Chondrocyte (in vitro differentiated cells): ENCODE measurements around the gene VPS4B. TPM values are rescaled to one million over a fixed set of nuclear protein-coding genes. Genes with fewer than 3 reads are reported as not detected.
"Not testable (repeated sequence)": the region's sequence is repeated elsewhere in the genome, so short reads cannot be mapped to it uniquely, and the experiment has no call there.

Source experiments
- DNase-seq: peaks from one replicate; pipeline ENCODE4 v3.0.0; 2021; ENCODE audit warnings: mixed read lengths, low spot score
- H3K27ac Mint-ChIP-seq: one replicate; pipeline ENCODE4 v1.8.0; 2021; ENCODE audit warnings: mild to moderate bottlenecking, moderate library complexity, mixed read lengths; ENCODE audit not compliant: unreplicated experiment
- H3K27me3 Mint-ChIP-seq: 2 replicates; pipeline ENCODE4 v1.8.0; 2021; ENCODE audit warnings: low read depth, mixed read lengths
- H3K36me3 Mint-ChIP-seq: 2 replicates; pipeline ENCODE4 v1.8.0; 2021; ENCODE audit warnings: low read depth, mixed read lengths
- H3K4me1 Mint-ChIP-seq: 2 replicates; pipeline ENCODE4 v1.8.0; 2021; ENCODE audit warnings: low read depth, mild to moderate bottlenecking, mixed read lengths
- H3K4me3 Mint-ChIP-seq: one replicate; pipeline ENCODE4 v1.8.0; 2021; ENCODE audit warnings: mild to moderate bottlenecking, moderate library complexity, mixed read lengths; ENCODE audit not compliant: unreplicated experiment
- H3K9me3 Mint-ChIP-seq: 2 replicates; pipeline ENCODE4 v1.8.0; 2021; ENCODE audit warnings: low read depth, mixed read lengths
- CTCF ChIP-seq: fragments of 200-600 bp; sonication (generic); IDR thresholded peaks from 2 replicates; pipeline ENCODE4 v1.5.0; 2021; ENCODE audit warnings: antibody characterized with exemption, mild to moderate bottlenecking, moderate library complexity
- total RNA-seq: library from RNA; stranded (reverse); gene quantifications from 3 replicates; pipeline ENCODE4 v1.2.1, GENCODE V29; 2021

Gene VPS4B
- total RNA-seq, 1 donor from 2014 or later, result 54.9 TPM

- peaks cover 15% of the 10 kb centered on the region for H3K27me3 Mint-ChIP-seq
- no peaks in the 10 kb centered on the region for H3K36me3 Mint-ChIP-seq
- no peak for TF ChIP-seq CTCF
- no peaks in the 10 kb centered on the region for H3K9me3 Mint-ChIP-seq
- DNase-seq, result no peak
- no peak overlapping the region for H3K4me3 Mint-ChIP-seq
- no peak overlapping the region for H3K27ac Mint-ChIP-seq
- H3K4me1 Mint-ChIP-seq, result no peaks in the 10 kb centered on the region
Measured at GRCh38 chr18:63464434-63464833, 42.2 kb upstream of the VPS4B start.

GRCh38 chr18:63460414-63460813 is 38.1 kb upstream of the VPS4B start:
- Mint-ChIP-seq H3K4me3 (no peak overlapping the region), H3K36me3 (no peaks in the 10 kb centered on the region), H3K9me3 (peaks cover 2% of the 10 kb centered on the region), H3K4me1 (peaks cover 3% of the 10 kb centered on the region), H3K27me3 (peaks cover 8% of the 10 kb centered on the region), H3K27ac (no peak overlapping the region)
- DNase-seq, result no peak
- TF ChIP-seq CTCF, result no peak

GRCh38 chr18:63457977-63458376 is 35.7 kb upstream of the VPS4B start:
- peaks cover 2% of the 10 kb centered on the region for H3K27me3 Mint-ChIP-seq
- TF ChIP-seq CTCF, result no peak
- H3K4me3 Mint-ChIP-seq, result no peak overlapping the region
- no peaks in the 10 kb centered on the region for H3K36me3 Mint-ChIP-seq
- H3K4me1 Mint-ChIP-seq, result peaks cover 25% of the 10 kb centered on the region
- peaks cover 2% of the 10 kb centered on the region for H3K9me3 Mint-ChIP-seq
- no peak overlapping the region for H3K27ac Mint-ChIP-seq
- no peak for DNase-seq

- H3K36me3 Mint-ChIP-seq, result no peaks in the 10 kb centered on the region
- H3K4me3 Mint-ChIP-seq, result no peak overlapping the region
- H3K27me3 Mint-ChIP-seq, result no peaks in the 10 kb centered on the region
- H3K27ac Mint-ChIP-seq, result peak overlapping the region; percentile 80
- DNase-seq, result no peak
- H3K4me1 Mint-ChIP-seq, result peaks cover 47% of the 10 kb centered on the region
- TF ChIP-seq CTCF, result no peak
- H3K9me3 Mint-ChIP-seq, result peaks cover 2% of the 10 kb centered on the region
Measured at GRCh38 chr18:63454497-63454896, 32.2 kb upstream of the VPS4B start.

GRCh38 chr18:63452751-63453150 is 30.5 kb upstream of the VPS4B start:
- DNase-seq, H3K36me3 Mint-ChIP-seq, H3K4me3 Mint-ChIP-seq, H3K27ac Mint-ChIP-seq, H3K27me3 Mint-ChIP-seq, H3K9me3 Mint-ChIP-seq: not testable (repeated sequence)
- peaks cover 47% of the 10 kb centered on the region for H3K4me1 Mint-ChIP-seq

- no peak overlapping the region for H3K4me3 Mint-ChIP-seq
- no peak for DNase-seq
Measured at GRCh38 chr18:63451799-63452660, 29.8 kb upstream of the VPS4B start.

More at GRCh38 chr18:63451799-63452660, 29.8 kb upstream of the VPS4B start:
- TF ChIP-seq CTCF, result no peak
- no peaks in the 10 kb centered on the region for H3K27me3 Mint-ChIP-seq
- peaks cover 47% of the 10 kb centered on the region for H3K4me1 Mint-ChIP-seq
- no peaks in the 10 kb centered on the region for H3K36me3 Mint-ChIP-seq
- H3K27ac Mint-ChIP-seq, result peak overlapping the region; percentile 12
- peaks cover 2% of the 10 kb centered on the region for H3K9me3 Mint-ChIP-seq
